Naive B cell (primary cell): Measurements from ENCODE around the gene HTRA3. TPM values are rescaled to one million over a fixed set of nuclear protein-coding genes. Genes with fewer than 3 reads are reported as not detected.
"Not testable (repeated sequence)": the region's sequence is repeated elsewhere in the genome, so short reads cannot be mapped to it uniquely, and the experiment has no call there.

ENCODE experiments used
- ATAC-seq, 2 donors: fragments of 150-1000 bp; cut with Tn5 transposase; 2 replicates each; pipeline ENCODE4 v1.10.0; 2021; ENCODE audit warnings: low read depth in 2 of 2, mild to moderate bottlenecking in 2 of 2, moderate library complexity in 2 of 2
- DNase-seq: peaks from one replicate; pipeline ENCODE4 v3.0.0; 2022
- H3K27ac Mint-ChIP-seq, 6 donors: one replicate each; pipeline ENCODE4 v1.8.0; 2020 to 2022; ENCODE audit warnings: mild to moderate bottlenecking in 6 of 6, mixed read lengths in 6 of 6, moderate library complexity in 5 of 6, inconsistent platforms in 2 of 6
- H3K27me3 Mint-ChIP-seq, 3 donors: one replicate each; pipeline ENCODE4 v1.8.0; 2021 to 2022; ENCODE audit warnings: mixed read lengths in 3 of 3, mild to moderate bottlenecking in 1 of 3
- H3K36me3 Mint-ChIP-seq, 2 donors: one replicate each; pipeline ENCODE4 v1.8.0; 2020 to 2022; ENCODE audit warnings: mixed read lengths in 2 of 2, inconsistent platforms in 1 of 2, mild to moderate bottlenecking in 1 of 2
- H3K4me1 Mint-ChIP-seq, 3 donors: one replicate each; pipeline ENCODE4 v1.8.0; 2020 to 2022; ENCODE audit warnings: mixed read lengths in 3 of 3, inconsistent platforms in 1 of 3, mild to moderate bottlenecking in 1 of 3, moderate library complexity in 1 of 3
- H3K4me3 Mint-ChIP-seq, 8 donors: one replicate each; pipeline ENCODE4 v1.8.0; 2020 to 2022; ENCODE audit warnings: mild to moderate bottlenecking in 8 of 8, mixed read lengths in 8 of 8, moderate library complexity in 8 of 8, inconsistent platforms in 2 of 8
- H3K9me3 Mint-ChIP-seq, 7 donors: one replicate each; pipeline ENCODE4 v1.8.0; 2020 to 2022; ENCODE audit warnings: mixed read lengths in 7 of 7, mild to moderate bottlenecking in 5 of 7, inconsistent platforms in 2 of 7, moderate library complexity in 1 of 7
- polyA plus RNA-seq, 6 donors: library from polyadenylated mRNA; unstranded; fragments of 300-500 nt; fragmentation: Illumina TruSeq; gene quantifications; one replicate each; pipeline ENCODE4 v1.2.3, GENCODE V29; 2021; ENCODE audit warnings: low read depth in 6 of 6

Gene HTRA3
- polyA plus RNA-seq, 6 donors from 2014 or later, result not detected

DNA sequence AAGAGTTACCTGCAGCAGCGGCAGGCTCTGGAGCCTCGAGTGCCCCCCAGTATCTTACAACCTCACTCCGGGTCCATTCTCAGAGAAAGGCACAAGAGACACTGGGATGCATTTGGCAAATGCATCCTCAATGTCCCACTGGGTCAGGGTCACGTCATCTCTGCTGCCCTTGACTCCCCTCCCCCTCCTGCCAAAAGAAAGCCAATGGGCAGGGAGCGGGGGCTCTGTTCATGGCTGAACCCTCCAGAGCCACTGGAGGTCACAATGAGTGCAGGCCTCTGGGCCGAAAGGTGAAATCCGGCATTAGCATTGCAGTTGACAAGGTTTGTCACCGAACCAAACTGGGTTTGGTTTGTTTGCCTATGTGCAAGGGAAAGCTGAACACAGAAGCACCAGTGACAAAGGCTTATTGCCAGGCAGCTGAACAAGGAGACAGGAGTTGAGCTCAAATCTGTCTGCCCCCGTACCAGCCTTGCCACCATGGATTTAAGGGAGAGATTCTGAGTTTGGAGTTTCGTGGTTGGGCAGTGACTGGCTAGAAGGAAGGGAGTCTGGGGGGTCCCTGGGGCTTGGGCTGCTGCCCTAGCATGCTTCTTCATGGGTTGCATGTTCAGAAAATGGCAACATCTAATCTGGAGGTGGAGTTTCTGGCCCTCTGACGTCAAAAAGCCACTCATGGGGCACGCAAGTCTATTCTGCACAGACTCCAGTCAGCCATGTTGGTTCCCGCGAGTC lies 64.3 kb downstream of the HTRA3 start:
- Mint-ChIP-seq H3K36me3 (peaks cover 13 to 27% of the 10 kb centered on the region in 2 donors), H3K4me1 (no peaks in the 10 kb centered on the region), H3K9me3 (peaks cover 23 to 43% (median 28%) of the 10 kb centered on the region in 7 donors), H3K4me3 (no peak overlapping the region), H3K27me3 (peaks cover 0 to 5% (median 0%) of the 10 kb centered on the region in 3 donors), H3K27ac (no peak overlapping the region)
- no peak for ATAC-seq
- DNase-seq, result no peak

- Mint-ChIP-seq H3K27ac (peak overlapping the region in 1 of 6 donors; percentile 26), H3K9me3 (peaks cover 23 to 46% (median 28%) of the 10 kb centered on the region in 7 donors), H3K4me1 (no peaks in the 10 kb centered on the region), H3K27me3 (peaks cover 0 to 5% (median 0%) of the 10 kb centered on the region in 3 donors), H3K4me3 (peak overlapping the region in 2 of 8 donors; percentile 63 to 72), H3K36me3 (peaks cover 13 to 27% of the 10 kb centered on the region in 2 donors)
- ATAC-seq, result no peak
- no peak for DNase-seq
Observed at GRCh38 chr4:8334786-8335460, 65.4 kb downstream of the HTRA3 start.

- ATAC-seq (no peak), DNase-seq (no peak)
- H3K4me1 Mint-ChIP-seq, result no peaks in the 10 kb centered on the region
- H3K4me3 Mint-ChIP-seq, result no peak overlapping the region
- H3K27me3 Mint-ChIP-seq, result peaks cover 0 to 5% (median 0%) of the 10 kb centered on the region in 3 donors
- peaks cover 23 to 46% (median 28%) of the 10 kb centered on the region in 7 donors for H3K9me3 Mint-ChIP-seq
- peaks cover 13 to 27% of the 10 kb centered on the region in 2 donors for H3K36me3 Mint-ChIP-seq
- H3K27ac Mint-ChIP-seq, result no peak overlapping the region
Observed at GRCh38 chr4:8335848-8336247, 66.3 kb downstream of the HTRA3 start.

- Mint-ChIP-seq H3K4me1 (no peaks in the 10 kb centered on the region), H3K27ac (no peak overlapping the region), H3K4me3 (no peak overlapping the region), H3K36me3 (peaks cover 12 to 27% of the 10 kb centered on the region in 2 donors), H3K27me3 (peaks cover 0 to 7% (median 2%) of the 10 kb centered on the region in 3 donors), H3K9me3 (peaks cover 23 to 45% (median 28%) of the 10 kb centered on the region in 7 donors)
- ATAC-seq, result no peak
- no peak for DNase-seq
Observed at GRCh38 chr4:8336412-8337075, 67.0 kb downstream of the HTRA3 start.

- Mint-ChIP-seq H3K27ac (no peak overlapping the region), H3K27me3 (peaks cover 0 to 13% (median 8%) of the 10 kb centered on the region in 3 donors)
Observed at GRCh38 chr4:8338351-8338961, 68.9 kb downstream of the HTRA3 start.

DNA sequence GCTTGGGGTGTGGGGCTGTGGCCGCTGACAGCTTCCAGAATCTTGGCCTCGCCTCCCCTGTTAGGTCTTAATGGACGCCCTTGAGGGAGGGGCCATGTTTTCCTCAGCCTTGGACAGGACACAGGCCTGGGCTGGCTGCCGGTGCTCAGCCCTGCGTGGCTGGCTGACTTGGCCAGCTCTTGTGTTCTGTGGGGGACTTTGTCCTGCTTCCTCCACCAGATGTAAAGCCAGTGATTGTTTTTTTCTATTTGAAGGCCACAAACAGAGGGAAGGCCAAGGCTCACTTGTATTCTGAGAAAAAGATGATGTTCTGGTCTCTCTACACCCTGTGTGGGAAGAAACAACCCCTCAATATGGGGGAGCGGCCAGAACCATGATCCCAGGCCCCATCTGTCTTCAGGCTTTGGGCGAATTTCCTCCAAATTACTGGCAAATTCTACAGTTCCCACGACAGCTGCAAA lies 71.3 kb downstream of the HTRA3 start:
- ATAC-seq (no peak), DNase-seq (no peak)
- Mint-ChIP-seq H3K36me3 (peaks cover 5 to 10% of the 10 kb centered on the region in 2 donors), H3K4me1 (no peaks in the 10 kb centered on the region), H3K9me3 (peaks cover 11 to 25% (median 14%) of the 10 kb centered on the region in 7 donors), H3K27ac (no peak overlapping the region), H3K27me3 (peaks cover 0 to 17% (median 17%) of the 10 kb centered on the region in 3 donors), H3K4me3 (no peak overlapping the region)

More at GRCh38 chr4:8338351-8338961, 68.9 kb downstream of the HTRA3 start:
- Mint-ChIP-seq H3K36me3 (peaks cover 5 to 19% of the 10 kb centered on the region in 2 donors), H3K4me3 (no peak overlapping the region), H3K4me1 (no peaks in the 10 kb centered on the region), H3K9me3 (peaks cover 17 to 35% (median 21%) of the 10 kb centered on the region in 7 donors)
- DNase-seq (no peak), ATAC-seq (no peak)

- not testable (repeated sequence) for DNase-seq, ATAC-seq, H3K27ac Mint-ChIP-seq, H3K36me3 Mint-ChIP-seq, H3K4me1 Mint-ChIP-seq, H3K4me3 Mint-ChIP-seq
- Mint-ChIP-seq H3K9me3 (peaks cover 7 to 21% (median 10%) of the 10 kb centered on the region in 7 donors), H3K27me3 (peaks cover 0 to 19% (median 17%) of the 10 kb centered on the region in 3 donors)
Observed at GRCh38 chr4:8341281-8341680, 71.7 kb downstream of the HTRA3 start.

GRCh38 chr4:8341691-8342090 lies 72.1 kb downstream of the HTRA3 start:
- Mint-ChIP-seq H3K4me3 (no peak overlapping the region), H3K36me3 (peaks cover 1 to 5% of the 10 kb centered on the region in 2 donors), H3K4me1 (no peaks in the 10 kb centered on the region), H3K9me3 (peaks cover 2 to 17% (median 6%) of the 10 kb centered on the region in 7 donors), H3K27ac (peak overlapping the region in 1 of 6 donors; percentile 52), H3K27me3 (peaks cover 0 to 23% (median 17%) of the 10 kb centered on the region in 3 donors)
- DNase-seq, result no peak
- no peak for ATAC-seq

GRCh38 chr4:8342651-8343261 lies 73.2 kb downstream of the HTRA3 start:
- H3K36me3 Mint-ChIP-seq, result peaks cover 0 to 5% of the 10 kb centered on the region in 2 donors
- DNase-seq, result no peak
- H3K9me3 Mint-ChIP-seq, result peaks cover 0 to 13% (median 3%) of the 10 kb centered on the region in 7 donors
- no peaks in the 10 kb centered on the region for H3K4me1 Mint-ChIP-seq
- ATAC-seq, result no peak
- H3K27ac Mint-ChIP-seq, result no peak overlapping the region
- peaks cover 0 to 24% (median 17%) of the 10 kb centered on the region in 3 donors for H3K27me3 Mint-ChIP-seq
- peak overlapping the region in 1 of 8 donors; percentile 3 for H3K4me3 Mint-ChIP-seq

GRCh38 chr4:8343262-8343966 lies 73.9 kb downstream of the HTRA3 start:
- Mint-ChIP-seq H3K27me3 (peaks cover 0 to 24% (median 17%) of the 10 kb centered on the region in 3 donors), H3K9me3 (peaks cover 0 to 7% (median 0%) of the 10 kb centered on the region in 7 donors), H3K36me3 (no peaks in the 10 kb centered on the region), H3K27ac (no peak overlapping the region), H3K4me3 (no peak overlapping the region), H3K4me1 (no peaks in the 10 kb centered on the region)
- DNase-seq (no peak), ATAC-seq (no peak)

GRCh38 chr4:8343967-8344331 lies 74.4 kb downstream of the HTRA3 start:
- H3K4me1 Mint-ChIP-seq, result no peaks in the 10 kb centered on the region
- ATAC-seq (no peak), DNase-seq (no peak)
- peaks cover 0 to 24% (median 17%) of the 10 kb centered on the region in 3 donors for H3K27me3 Mint-ChIP-seq
- H3K9me3 Mint-ChIP-seq, result peaks cover 0 to 4% (median 0%) of the 10 kb centered on the region in 7 donors
- H3K36me3 Mint-ChIP-seq, result no peaks in the 10 kb centered on the region
- no peak overlapping the region for H3K27ac Mint-ChIP-seq
- H3K4me3 Mint-ChIP-seq, result no peak overlapping the region

DNA sequence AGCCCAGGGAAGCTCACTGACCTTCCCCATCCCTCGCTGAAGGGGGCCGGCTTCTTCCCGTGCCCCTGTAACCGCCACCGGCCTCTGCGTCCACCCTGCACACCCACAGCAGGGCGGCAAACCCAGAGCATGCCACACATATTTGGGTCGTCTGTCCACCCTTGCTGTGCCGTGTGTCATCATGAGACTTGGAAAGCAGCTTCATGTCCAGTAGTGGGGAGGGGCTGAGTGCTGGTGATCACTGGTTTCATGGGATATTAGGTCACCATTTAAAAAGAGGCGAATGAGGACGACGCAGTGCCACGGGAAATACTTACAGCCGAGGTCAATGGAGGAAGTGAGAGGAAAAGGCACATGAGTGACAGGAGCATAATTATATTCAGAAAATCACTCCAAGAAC lies 74.8 kb downstream of the HTRA3 start:
- ATAC-seq (no peak), DNase-seq (no peak)
- Mint-ChIP-seq H3K36me3 (no peaks in the 10 kb centered on the region), H3K27me3 (peaks cover 0 to 24% (median 17%) of the 10 kb centered on the region in 3 donors), H3K9me3 (peaks cover 0 to under 1% (median 0%) of the 10 kb centered on the region in 7 donors), H3K27ac (no peak overlapping the region), H3K4me1 (no peaks in the 10 kb centered on the region), H3K4me3 (no peak overlapping the region)
